ENCODE data around the gene IFT25. TPM values are rescaled to one million over a fixed set of nuclear protein-coding genes. Genes with fewer than 3 reads are reported as not detected.
A peak's percentile ranks its signal among the peaks of the same experiment; 100 is the strongest.

IFT25 gene
- total and polyA plus RNA-seq, 2 experiments from 2014 or later: 28.2 to 109 TPM

DNA sequence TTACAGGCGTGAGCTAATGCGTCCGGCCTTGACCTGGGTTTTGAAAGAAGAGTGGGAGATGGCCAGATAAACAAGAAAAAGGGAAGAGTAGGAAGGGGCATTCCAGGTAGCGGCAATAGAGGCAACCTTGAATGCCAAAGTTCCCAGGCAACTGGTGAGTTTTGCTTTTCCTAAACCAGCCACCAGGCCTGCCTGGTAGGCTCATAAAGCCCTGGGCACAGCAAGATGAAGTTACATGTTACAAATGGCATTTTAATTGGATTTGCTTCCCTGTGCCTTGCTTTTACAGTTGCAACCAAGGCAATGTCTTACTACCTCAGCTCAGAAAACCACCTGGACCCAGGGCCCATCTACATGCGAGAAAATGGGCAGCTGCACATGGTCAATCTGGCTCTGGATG is 6.2 kb upstream of the IFT25 start:
- TF ChIP-seq POLR2AphosphoS5 (IDR thresholded peaks at IDR 0.05; ENCODE audit: low read depth): no peak
- no peak for TF ChIP-seq ETS1 (IDR thresholded peaks at IDR 0.05)
- TF ChIP-seq NANOG (IDR thresholded peaks at IDR 0.05; ENCODE audit: borderline replicate concordance): no peak
- TF ChIP-seq STAT1 (IDR thresholded peaks at IDR 0.05; ENCODE audit: unreplicated experiment): no peak
- no peak for TF ChIP-seq EZH2phosphoT487 (IDR thresholded peaks at IDR 0.05; ENCODE audit: unreplicated experiment)
- TF ChIP-seq ZNF462 (CRISPR knock-in tag; IDR thresholded peaks at IDR 0.05): no peak
- Mint-ChIP-seq H3K27ac (peak overlapping the region; percentile 95), H3K4me3 (no peak overlapping the region)

More for the DNA sequence above, 6.2 kb upstream of the IFT25 start:
- DNase-seq (ENCODE audit: low spot score): no peak
- Mint-ChIP-seq H3K9me3 (no peaks in the 10 kb centered on the region), H3K4me1 (peaks cover 49% of the 10 kb centered on the region), H3K27me3 (ENCODE audit: insufficient read depth, low read depth, poor library complexity) (peaks cover 3% of the 10 kb centered on the region), H3K36me3 (ENCODE audit: low read depth) (peaks cover 35% of the 10 kb centered on the region)
- Histone ChIP-seq H3K27ac (ENCODE audit: low read depth) (peak overlapping the region; percentile 55; the same call in 1 of the 2 replicates), H3K4me3 (no peak overlapping the region), H3K27me3 (ENCODE audit: insufficient read depth) (no peaks in the 10 kb centered on the region), H3K9me2 (ENCODE audit: insufficient read depth) (no peaks in the 10 kb centered on the region), H2AFZ (no peak overlapping the region), H3F3A (replicated peaks; ENCODE audit: low read depth) (no peaks in the 10 kb centered on the region), H3K36me3 (ENCODE audit: insufficient read depth) (peaks cover 8% of the 10 kb centered on the region; the same call in 1 of the 2 replicates), H3K4me1 (ENCODE audit: insufficient read depth) (peaks cover 41% of the 10 kb centered on the region), H3K79me2 (replicated peaks; ENCODE audit: insufficient read depth) (peaks cover 57% of the 10 kb centered on the region), H3K4me2 (peak overlapping the region; percentile 35; the same call in 1 of the 2 replicates), H4K20me1 (replicated peaks; ENCODE audit: insufficient read depth) (peaks cover 12% of the 10 kb centered on the region)
- no peak for ATAC-seq

Measured in GM23338 (cell line).